HEK293 (cell line): ENCODE data around the gene SEMA4B.

ENCODE experiments used
- CTCF ChIP-seq: fragments of 450-650 bp; formaldehyde crosslinking; IDR thresholded peaks from 2 replicates; pipeline ENCODE4 v1.5.1; 2016; ENCODE audit warnings: missing biosample characterization, missing genetic modification characterization
- KLF1 ChIP-seq: fragments of 450-650 bp; formaldehyde crosslinking; IDR thresholded peaks from 2 replicates; pipeline ENCODE4 v1.5.1; 2016; ENCODE audit warnings: missing biosample characterization, missing genetic modification characterization
- SETDB1 ChIP-seq: IDR thresholded peaks from one replicate; pipeline ENCODE4 v1.6.1; 2017; ENCODE audit warnings: mild to moderate bottlenecking, low read length, moderate library complexity, mixed read lengths; ENCODE audit not compliant: insufficient read length
- SP3 ChIP-seq: fragments of 450-650 bp; formaldehyde crosslinking; IDR thresholded peaks from 2 replicates; pipeline ENCODE4 v1.5.1; 2016; ENCODE audit warnings: missing biosample characterization, missing genetic modification characterization
- ZBTB1 ChIP-seq: fragments of 450-650 bp; formaldehyde crosslinking; IDR thresholded peaks from 2 replicates; pipeline ENCODE4 v1.5.1; 2016; ENCODE audit warnings: missing biosample characterization, missing genetic modification characterization
- ZBTB11 ChIP-seq: fragments of 450-650 bp; formaldehyde crosslinking; conservative IDR thresholded peaks from 2 replicates; pipeline ENCODE4 v1.5.1; 2016; ENCODE audit warnings: low read depth, missing biosample characterization, missing genetic modification characterization
- ZBTB49 ChIP-seq: fragments of 450-650 bp; formaldehyde crosslinking; IDR thresholded peaks from 2 replicates; pipeline ENCODE4 v1.5.1; 2016; ENCODE audit warnings: missing biosample characterization, missing genetic modification characterization, low read depth
- ZBTB7A ChIP-seq: fragments of 450-650 bp; formaldehyde crosslinking; IDR thresholded peaks from 2 replicates; pipeline ENCODE4 v1.5.1; 2016; ENCODE audit warnings: low read depth, missing biosample characterization, missing genetic modification characterization
- ZNF114 ChIP-seq: fragments of 450-650 bp; formaldehyde crosslinking; IDR thresholded peaks from 2 replicates; pipeline ENCODE4 v1.5.0; 2017; ENCODE audit warnings: missing biosample characterization, missing genetic modification characterization
- ZNF138 ChIP-seq: fragments of 450-650 bp; formaldehyde crosslinking; IDR thresholded peaks from 2 replicates; pipeline ENCODE4 v1.5.1; 2016; ENCODE audit warnings: missing biosample characterization, missing genetic modification characterization, borderline replicate concordance
- ZNF24 ChIP-seq: fragments of 450-650 bp; formaldehyde crosslinking; IDR thresholded peaks from 2 replicates; pipeline ENCODE4 v1.5.1; 2016; ENCODE audit warnings: missing biosample characterization, missing genetic modification characterization
- ZNF274 ChIP-seq, 2 experiments: fragments of 200-500 bp in 1 of 2; fragments of 450-650 bp in 1 of 2; sonication (Bioruptor generic) in 1 of 2; formaldehyde crosslinking in 1 of 2; IDR thresholded peaks; 2 replicates each; pipeline versions ENCODE4 v1.5.1 to v1.6.1; 2014 to 2016; ENCODE audit warnings: borderline replicate concordance in 1 of 2, inconsistent platforms in 1 of 2, low read length in 1 of 2, missing biosample characterization in 1 of 2, missing genetic modification characterization in 1 of 2
- ZNF777 ChIP-seq: fragments of 450-650 bp; formaldehyde crosslinking; IDR thresholded peaks from 2 replicates; pipeline ENCODE4 v1.5.1; 2017; ENCODE audit warnings: missing biosample characterization, missing genetic modification characterization, borderline replicate concordance

GRCh38 chr15:90192961-90193786 lies 8.0 kb upstream of the SEMA4B start:
- no peak for TF ChIP-seq CTCF (tag by site-specific recombination)
- TF ChIP-seq ZBTB49 (tag by site-specific recombination) = no peak
- no peak for TF ChIP-seq SETDB1
- no peak for TF ChIP-seq ZNF138 (tag by site-specific recombination)
- TF ChIP-seq KLF1 (tag by site-specific recombination) = no peak
- no peak for TF ChIP-seq ZBTB11 (tag by site-specific recombination)
- no peak for TF ChIP-seq ZNF274 (IDR thresholded peaks at IDR 0.05; ENCODE audit: low read length)
- no peak for TF ChIP-seq ZNF274 (tag by site-specific recombination; IDR thresholded peaks at IDR 0.05; ENCODE audit: borderline replicate concordance)
- TF ChIP-seq ZBTB1 (tag by site-specific recombination) = no peak
- no peak for TF ChIP-seq SP3 (tag by site-specific recombination)
- TF ChIP-seq ZNF24 (tag by site-specific recombination) = no peak
- TF ChIP-seq ZBTB7A (tag by site-specific recombination) = no peak
- no peak for TF ChIP-seq ZNF777 (tag by site-specific recombination)
- TF ChIP-seq ZNF114 (tag by site-specific recombination) = no peak
